Stimulated activated naive CD8-positive, alpha-beta T cell treated with anti-CD3 and anti-CD28 coated beads, Interleukin-15, Interleukin-2, amounts not matched to agents 100 U/mL and 50 U/mL, for 24 hours (primary cell): ENCODE data around the gene ARID3A.
"Not testable (repeated sequence)": the region's sequence is repeated elsewhere in the genome, so short reads cannot be mapped to it uniquely, and the experiment has no call there.

Source experiments
- ATAC-seq: fragments of 150-1000 bp; cut with Tn5 transposase; one replicate; pipeline ENCODE4 v1.10.0; 2021
- DNase-seq: peaks from one replicate; pipeline ENCODE4 v3.0.0; 2021

ARID3A gene

GRCh38 chr19:947707-948539, 22.1 kb downstream of the ARID3A start:
- ATAC-seq: peak; percentile 30
- peak; percentile 32 for DNase-seq

GRCh38 chr19:948842-949496, 23.1 kb downstream of the ARID3A start:
- ATAC-seq: no peak
- DNase-seq: no peak

- no peak for DNase-seq
- ATAC-seq: no peak
Observed at GRCh38 chr19:950352-951066, 24.7 kb downstream of the ARID3A start.

- DNase-seq (no peak), ATAC-seq (no peak)
Observed at GRCh38 chr19:952049-952679, 26.3 kb downstream of the ARID3A start.

- no peak for DNase-seq
- ATAC-seq: no peak
Observed at GRCh38 chr19:952680-953444, 27.0 kb downstream of the ARID3A start.

- DNase-seq (no peak), ATAC-seq (no peak)
Observed at GRCh38 chr19:953445-954271, 27.8 kb downstream of the ARID3A start.

GRCh38 chr19:954272-954671, 28.4 kb downstream of the ARID3A start:
- DNase-seq (no peak), ATAC-seq (no peak)

- no peak for ATAC-seq
- DNase-seq: no peak
Observed at GRCh38 chr19:954672-955494, 29.0 kb downstream of the ARID3A start.

GRCh38 chr19:955803-956765, 30.2 kb downstream of the ARID3A start:
- ATAC-seq: no peak
- DNase-seq: no peak

- DNase-seq: no peak
- ATAC-seq: no peak
Observed at GRCh38 chr19:956766-957440, 31.1 kb downstream of the ARID3A start.

- DNase-seq, ATAC-seq: not testable (repeated sequence)
Observed at GRCh38 chr19:957578-957977, 31.7 kb downstream of the ARID3A start.

- DNase-seq (peak; percentile 31), ATAC-seq (peak; percentile 74)
Observed at GRCh38 chr19:958967-959855, 33.4 kb downstream of the ARID3A start.

- no peak for ATAC-seq
- DNase-seq: no peak
Observed at GRCh38 chr19:960020-960419, 34.2 kb downstream of the ARID3A start.

GRCh38 chr19:960601-960938, 34.7 kb downstream of the ARID3A start:
- ATAC-seq (no peak), DNase-seq (no peak)

GRCh38 chr19:961866-962620, 36.2 kb downstream of the ARID3A start:
- no peak for DNase-seq
- no peak for ATAC-seq

- ATAC-seq (no peak), DNase-seq (no peak)
Observed at GRCh38 chr19:962683-963400, 37.0 kb downstream of the ARID3A start.
